SK-N-SH (cell line): ENCODE measurements around the gene PPP2R1B. TPM values are rescaled to one million over a fixed set of nuclear protein-coding genes. Genes with fewer than 3 reads are reported as not detected.

ENCODE experiments used
- CTCF ChIA-PET: fragments of 300-600, 350-600 bp; formaldehyde crosslinking; extraction: SDS; loops from one replicate; lab custom pipeline; 2021; lab: Yijun Ruan, JAX
- POLR2A ChIA-PET: fragments of 350-600 bp; sonication (Branson Sonifier 250); formaldehyde crosslinking; extraction: SDS; loops from one replicate; lab custom pipeline; 2020; ENCODE audit warnings: antibody characterized with exemption, inconsistent platforms; lab: Yijun Ruan, JAX
- DNase-seq: peaks from one replicate; pipeline ENCODE4 v3.0.0; 2012
- H2AFZ ChIP-seq: fragments of 200-600 bp; sonication (generic); 2 replicates; pipeline ENCODE4 v1.8.1; 2016; ENCODE audit warnings: antibody characterized with exemption, mild to moderate bottlenecking, low read depth
- H3F3A ChIP-seq: fragments of 200-600 bp; sonication (generic); replicated peaks from 2 replicates; pipeline ENCODE3; 2016; ENCODE audit warnings: antibody characterized with exemption, mild to moderate bottlenecking; ENCODE audit not compliant: insufficient read depth
- H3K27ac ChIP-seq, 2 experiments: fragments of 200-500 bp in 1 of 2; fragments of 200-600 bp in 1 of 2; sonication (Bioruptor generic) in 1 of 2; sonication (generic), shearing (Covaris generic) in 1 of 2; 2 replicates each; pipeline versions ENCODE4 v1.5.1 to v1.6.1; 2014 to 2016; ENCODE audit warnings: low read depth in 2 of 2, inconsistent platforms in 1 of 2, low read length in 1 of 2, mild to moderate bottlenecking in 1 of 2, mixed read lengths in 1 of 2
- H3K27me3 ChIP-seq: fragments of 200-600 bp; sonication (generic), shearing (Covaris generic); 2 replicates; pipeline ENCODE4 v1.6.1; 2016; ENCODE audit warnings: mixed run types; ENCODE audit not compliant: insufficient read depth
- H3K36me3 ChIP-seq, 2 experiments: fragments of 200-500 bp in 1 of 2; fragments of 200-600 bp in 1 of 2; sonication (Bioruptor generic) in 1 of 2; sonication (generic) in 1 of 2; replicated peaks in 1 of 2; 2 replicates each; pipeline versions ENCODE3 to v1.5.1; 2014 to 2016; ENCODE audit warnings: low read length in 1 of 2, mild to moderate bottlenecking in 1 of 2; ENCODE audit not compliant: insufficient read depth in 2 of 2, control insufficient read depth in 1 of 2
- H3K4me1 ChIP-seq, 2 experiments: fragments of 200-500 bp in 1 of 2; fragments of 200-600 bp in 1 of 2; sonication (Bioruptor generic) in 1 of 2; sonication (generic), shearing (Covaris generic) in 1 of 2; 2 replicates each; pipeline versions ENCODE4 v1.5.1 to v1.6.1; 2014 to 2016; ENCODE audit warnings: low read depth in 1 of 2, low read length in 1 of 2, mixed run types in 1 of 2; ENCODE audit not compliant: insufficient read depth in 2 of 2, control insufficient read depth in 1 of 2
- H3K4me2 ChIP-seq: fragments of 200-600 bp; sonication (generic), shearing (Covaris generic); 2 replicates; pipeline ENCODE4 v1.6.1; 2017; ENCODE audit warnings: mixed run types
- H3K4me3 ChIP-seq, 2 experiments: fragments of 200-500 bp in 1 of 2; fragments of 200-600 bp in 1 of 2; sonication (Bioruptor generic) in 1 of 2; sonication (generic), shearing (Covaris generic) in 1 of 2; 2 replicates each; pipeline versions ENCODE4 v1.5.1 to v1.8.1; 2014 to 2016; ENCODE audit warnings: low read depth in 2 of 2, inconsistent platforms in 1 of 2, low read length in 1 of 2, mild to moderate bottlenecking in 1 of 2, mixed read lengths in 1 of 2, moderate library complexity in 1 of 2
- H3K79me2 ChIP-seq: fragments of 200-600 bp; sonication (generic); 2 replicates; pipeline ENCODE4 v1.8.1; 2017; ENCODE audit warnings: mild to moderate bottlenecking; ENCODE audit not compliant: insufficient read depth
- H3K9ac ChIP-seq: fragments of 200-600 bp; sonication (generic); 2 replicates; pipeline ENCODE4 v1.6.1; 2017; ENCODE audit warnings: mixed run types
- H3K9me2 ChIP-seq: fragments of 200-600 bp; sonication (generic); 2 replicates; pipeline ENCODE4 v1.6.1; 2017; ENCODE audit warnings: mixed run types
- H3K9me3 ChIP-seq: fragments of 200-600 bp; sonication (generic); 2 replicates; pipeline ENCODE4 v1.6.1; 2017; ENCODE audit warnings: mixed run types, mild to moderate bottlenecking, moderate library complexity
- H4K20me1 ChIP-seq: fragments of 200-600 bp; sonication (generic); 2 replicates; pipeline ENCODE4 v1.6.1; 2017; ENCODE audit warnings: mild to moderate bottlenecking, mixed run types; ENCODE audit not compliant: insufficient read depth
- CHD2 ChIP-seq: fragments of 150-350 bp; IDR thresholded peaks from 2 replicates; pipeline ENCODE4 v1.6.1; 2018; ENCODE audit warnings: low read length; ENCODE audit not compliant: partially characterized antibody
- CTCF ChIP-seq: fragments of 200-600 bp; sonication (generic); IDR thresholded peaks from 2 replicates; pipeline ENCODE4 v1.6.1; 2017; ENCODE audit warnings: antibody characterized with exemption, mild to moderate bottlenecking, moderate library complexity
- EP300 ChIP-seq, 2 experiments: IDR thresholded peaks; 2 replicates each; pipeline versions ENCODE4 v1.4.0 to v1.6.1; 2012; ENCODE audit warnings: borderline replicate concordance in 1 of 2, low read depth in 1 of 2, low read length in 1 of 2
- EZH2phosphoT487 ChIP-seq: fragments of 200-600 bp; sonication (generic); IDR thresholded peaks from 2 replicates; pipeline ENCODE4 v1.6.1; 2017; ENCODE audit warnings: low read depth, mixed run types, mild to moderate bottlenecking, antibody characterized with exemption, moderate library complexity, borderline replicate concordance
- FOXM1 ChIP-seq: IDR thresholded peaks from 2 replicates; pipeline ENCODE4 v1.4.0; 2012; ENCODE audit warnings: low read depth, mild to moderate bottlenecking
- PBX3 ChIP-seq: IDR thresholded peaks from 2 replicates; pipeline ENCODE4; 2012
- RAD21 ChIP-seq: IDR thresholded peaks from 2 replicates; pipeline ENCODE4 v1.6.1; 2012; ENCODE audit warnings: mild to moderate bottlenecking, low read length
- RFX5 ChIP-seq: IDR thresholded peaks from 2 replicates; pipeline ENCODE4 v1.6.1; 2012; ENCODE audit warnings: mild to moderate bottlenecking, improper control_type of control experiment, low read length
- RXRA ChIP-seq: IDR thresholded peaks from 2 replicates; pipeline ENCODE4 v1.4.0; 2012; ENCODE audit warnings: low read depth, mild to moderate bottlenecking, borderline replicate concordance
- WGBS: methylation state at CpG from one replicate; pipeline ENCODE4 v1.1.6; 2017; ENCODE audit warnings: low lambda C conversion rate; 5-methylcytosine and 5-hydroxymethylcytosine counted together
- polyA plus RNA-seq, 3 experiments: library from polyadenylated mRNA; depleted of rRNA; stranded (reverse); fragments of >200 nt; gene quantifications; 2 replicates each; pipeline ENCODE4 v1.2.3, GENCODE V29; 2012
- TF ChIP-seq, protein P1 (sequence below): IDR thresholded peaks from 2 replicates; pipeline ENCODE4 v1.6.1; 2012; ENCODE audit warnings: mild to moderate bottlenecking, low read depth, low read length, moderate library complexity

The PPP2R1B gene
- polyA plus RNA-seq, 1 of the 3 experiments (the other 2 are of a cell fraction) = 25.9 TPM

DNA sequence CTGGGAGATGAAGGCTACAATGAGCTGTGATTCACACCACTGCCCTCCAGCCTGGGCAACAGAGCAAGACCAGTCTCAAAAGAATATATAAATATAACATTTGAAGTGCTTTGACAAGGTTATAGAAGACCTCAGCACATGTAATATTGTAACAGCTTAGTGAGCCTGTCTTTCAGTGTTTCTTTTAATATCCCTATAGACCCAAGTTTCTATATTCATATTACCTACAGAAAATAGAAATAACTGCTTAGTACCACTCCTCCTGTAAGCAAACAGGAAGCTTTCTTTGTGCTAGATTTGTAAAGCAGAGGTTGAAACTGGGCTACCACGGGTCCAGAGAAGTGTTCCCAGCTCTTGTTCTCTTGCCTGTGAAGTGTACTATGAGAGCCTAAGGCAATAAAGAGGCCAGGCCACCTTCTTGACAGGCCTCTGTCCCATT lies 68.2 kb downstream of the PPP2R1B start (continued):
- TF ChIP-seq RFX5 (no peak), FOXM1 (no peak), EP300 (IDR thresholded peaks at IDR 0.05; ENCODE audit: borderline replicate concordance in 1 of 2, low read depth in 1 of 2, low read length in 1 of 2) (no peak), CTCF (no peak), RXRA (no peak), CHD2 (no peak)

DNA sequence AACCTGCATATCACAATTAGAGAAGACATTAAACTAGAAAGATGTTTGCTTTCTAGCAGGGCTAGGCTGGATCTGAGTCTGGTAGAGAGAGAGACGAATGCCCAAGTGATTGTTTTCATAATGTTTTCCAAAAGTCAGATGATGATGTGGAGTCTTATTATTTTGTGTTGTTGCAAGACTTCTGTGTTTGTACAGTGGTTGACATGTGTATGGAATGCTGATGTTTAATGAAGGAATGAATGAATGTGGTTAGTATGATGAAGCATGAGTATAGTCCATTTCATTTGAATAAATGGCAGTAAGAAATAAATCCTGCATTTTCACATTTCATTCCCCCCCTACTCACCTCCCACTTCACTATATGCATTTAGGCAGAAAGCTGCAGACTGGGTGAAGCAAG lies 69.6 kb downstream of the PPP2R1B start:
- POLR2A ChIA-PET = no interaction called here
- H2AFZ ChIP-seq = no peak overlapping the region
- 85% methylated on average over 1 of the region's 1 CpG for WGBS
- peaks cover 4% of the 10 kb centered on the region; the same call in 1 of the 2 replicates for H3K79me2 ChIP-seq
- H4K20me1 ChIP-seq = no peaks in the 10 kb centered on the region; the same call in 1 of the 2 replicates
- no peak for DNase-seq
- H3K27me3 ChIP-seq = no peaks in the 10 kb centered on the region
- CTCF ChIA-PET = no interaction called here
- H3K4me1 ChIP-seq = no peaks in the 10 kb centered on the region; a peak in 1 of 4 replicates
- no peaks in the 10 kb centered on the region for H3K9me2 ChIP-seq
- no peak overlapping the region for H3K27ac ChIP-seq
- no peak overlapping the region for H3K9ac ChIP-seq
- H3K36me3 ChIP-seq = peaks cover 4 to 14% of the 10 kb centered on the region in 2 experiments
- no peaks in the 10 kb centered on the region for H3K9me3 ChIP-seq
- H3K4me3 ChIP-seq = no peak overlapping the region
- H3F3A ChIP-seq = peaks cover 2% of the 10 kb centered on the region
- TF ChIP-seq RAD21 = no peak
- TF ChIP-seq RXRA = no peak
- no peak for TF ChIP-seq EZH2phosphoT487
- TF ChIP-seq, all 33 proteins: peak for 0
- H3K4me2 ChIP-seq = no peak overlapping the region

DNA sequence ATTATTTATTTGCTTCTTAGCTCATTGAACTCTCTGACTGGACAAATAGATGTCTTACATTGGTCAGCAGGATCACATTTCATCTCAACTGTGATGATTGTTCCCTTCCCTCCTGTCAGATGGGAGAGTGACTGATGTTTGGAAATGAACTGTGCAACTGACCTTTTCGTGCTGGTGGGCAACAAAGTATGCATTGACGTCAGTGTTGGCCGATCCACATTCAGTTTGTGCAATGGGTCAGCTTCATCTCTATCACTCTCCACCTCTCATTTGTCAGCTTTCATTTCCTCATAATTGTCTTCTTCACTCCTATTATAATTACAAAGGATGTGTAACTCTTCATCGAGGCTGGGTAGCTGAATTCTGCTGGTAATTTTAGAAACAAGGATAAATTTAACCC lies 71.3 kb downstream of the PPP2R1B start:
- Histone ChIP-seq H3K27ac (no peak overlapping the region), H3K9me3 (no peaks in the 10 kb centered on the region), H3K4me3 (no peak overlapping the region), H3K36me3 (peaks cover 2 to 12% of the 10 kb centered on the region in 2 experiments), H3K27me3 (no peaks in the 10 kb centered on the region), H3K9ac (no peak overlapping the region), H3F3A (peaks cover 8% of the 10 kb centered on the region), H3K79me2 (peaks cover 4% of the 10 kb centered on the region; the same call in 1 of the 2 replicates), H4K20me1 (no peaks in the 10 kb centered on the region; the same call in 1 of the 2 replicates), H2AFZ (no peak overlapping the region), H3K4me1 (no peaks in the 10 kb centered on the region; a peak in 1 of 4 replicates), H3K4me2 (no peak overlapping the region), H3K9me2 (no peaks in the 10 kb centered on the region)
- TF ChIP-seq, protein P1, sequence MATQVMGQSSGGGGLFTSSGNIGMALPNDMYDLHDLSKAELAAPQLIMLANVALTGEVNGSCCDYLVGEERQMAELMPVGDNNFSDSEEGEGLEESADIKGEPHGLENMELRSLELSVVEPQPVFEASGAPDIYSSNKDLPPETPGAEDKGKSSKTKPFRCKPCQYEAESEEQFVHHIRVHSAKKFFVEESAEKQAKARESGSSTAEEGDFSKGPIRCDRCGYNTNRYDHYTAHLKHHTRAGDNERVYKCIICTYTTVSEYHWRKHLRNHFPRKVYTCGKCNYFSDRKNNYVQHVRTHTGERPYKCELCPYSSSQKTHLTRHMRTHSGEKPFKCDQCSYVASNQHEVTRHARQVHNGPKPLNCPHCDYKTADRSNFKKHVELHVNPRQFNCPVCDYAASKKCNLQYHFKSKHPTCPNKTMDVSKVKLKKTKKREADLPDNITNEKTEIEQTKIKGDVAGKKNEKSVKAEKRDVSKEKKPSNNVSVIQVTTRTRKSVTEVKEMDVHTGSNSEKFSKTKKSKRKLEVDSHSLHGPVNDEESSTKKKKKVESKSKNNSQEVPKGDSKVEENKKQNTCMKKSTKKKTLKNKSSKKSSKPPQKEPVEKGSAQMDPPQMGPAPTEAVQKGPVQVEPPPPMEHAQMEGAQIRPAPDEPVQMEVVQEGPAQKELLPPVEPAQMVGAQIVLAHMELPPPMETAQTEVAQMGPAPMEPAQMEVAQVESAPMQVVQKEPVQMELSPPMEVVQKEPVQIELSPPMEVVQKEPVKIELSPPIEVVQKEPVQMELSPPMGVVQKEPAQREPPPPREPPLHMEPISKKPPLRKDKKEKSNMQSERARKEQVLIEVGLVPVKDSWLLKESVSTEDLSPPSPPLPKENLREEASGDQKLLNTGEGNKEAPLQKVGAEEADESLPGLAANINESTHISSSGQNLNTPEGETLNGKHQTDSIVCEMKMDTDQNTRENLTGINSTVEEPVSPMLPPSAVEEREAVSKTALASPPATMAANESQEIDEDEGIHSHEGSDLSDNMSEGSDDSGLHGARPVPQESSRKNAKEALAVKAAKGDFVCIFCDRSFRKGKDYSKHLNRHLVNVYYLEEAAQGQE = no peak
- TF ChIP-seq PBX3 = 0 out of 2 replicates have a peak, but pooled peaks have one; percentile 27
- no peak for TF ChIP-seq RXRA
- POLR2A ChIA-PET = no interaction called here
- no peak for DNase-seq
- WGBS = 80% methylated on average over 4 of the region's 4 CpGs
- CTCF ChIA-PET = interaction anchor here (0.9 to 1.2 kb wide), 3 partner anchors 17 to 90 kb away, joined by 3 to 4 read pairs (median 4); no protein-coding TSS in a partner anchor
